Measurements from ENCODE around the gene ZEB2. TPM values are rescaled to one million over a fixed set of nuclear protein-coding genes. Genes with fewer than 3 reads are reported as not detected.

ZEB2 gene
- total RNA-seq, 1 donor, result 104 TPM

GRCh38 chr2:144475569-144476275 lies 44.2 kb downstream of the ZEB2 start:
- TF ChIP-seq CTCF (IDR thresholded peaks at IDR 0.05; ENCODE audit: insufficient read depth, low read length), result no peak
- no peak overlapping the region for H3K4me3 ChIP-seq (ENCODE audit: low read depth, low read length)
- DNase-seq (ENCODE audit: low read depth), result no peak

GRCh38 chr2:144475044-144475443 lies 44.9 kb downstream of the ZEB2 start:
- no peak for TF ChIP-seq CTCF (IDR thresholded peaks at IDR 0.05; ENCODE audit: insufficient read depth, low read length)
- H3K4me3 ChIP-seq (ENCODE audit: low read depth, low read length), result no peak overlapping the region
- DNase-seq (ENCODE audit: low read depth), result no peak

- no peak for DNase-seq (ENCODE audit: low read depth)
- no peak overlapping the region for H3K4me3 ChIP-seq (ENCODE audit: low read depth, low read length)
- no peak for TF ChIP-seq CTCF (IDR thresholded peaks at IDR 0.05; ENCODE audit: insufficient read depth, low read length)
These were observed 45.9 kb downstream of the ZEB2 start for GRCh38 chr2:144474017-144474416.

GRCh38 chr2:144472911-144473310 lies 47.0 kb downstream of the ZEB2 start:
- DNase-seq (ENCODE audit: low read depth), result no peak
- TF ChIP-seq CTCF (IDR thresholded peaks at IDR 0.05; ENCODE audit: insufficient read depth, low read length), result no peak

GRCh38 chr2:144472046-144472412 lies 47.9 kb downstream of the ZEB2 start:
- TF ChIP-seq CTCF (IDR thresholded peaks at IDR 0.05; ENCODE audit: insufficient read depth, low read length), result no peak

More at GRCh38 chr2:144472911-144473310, 47.0 kb downstream of the ZEB2 start:
- no peak overlapping the region for H3K4me3 ChIP-seq (ENCODE audit: low read depth, low read length)

GRCh38 chr2:144471305-144472045 lies 48.4 kb downstream of the ZEB2 start:
- DNase-seq (ENCODE audit: low read depth), result no peak
- TF ChIP-seq CTCF (IDR thresholded peaks at IDR 0.05; ENCODE audit: insufficient read depth, low read length), result no peak
- H3K4me3 ChIP-seq (ENCODE audit: low read depth, low read length), result no peak overlapping the region

More at GRCh38 chr2:144472046-144472412, 47.9 kb downstream of the ZEB2 start:
- DNase-seq (ENCODE audit: low read depth), result no peak
- H3K4me3 ChIP-seq (ENCODE audit: low read depth, low read length), result no peak overlapping the region

Data from fibroblast of the aortic adventitia (primary cell).